Measurements from ENCODE around the gene CA5A.

Gene CA5A

DNA sequence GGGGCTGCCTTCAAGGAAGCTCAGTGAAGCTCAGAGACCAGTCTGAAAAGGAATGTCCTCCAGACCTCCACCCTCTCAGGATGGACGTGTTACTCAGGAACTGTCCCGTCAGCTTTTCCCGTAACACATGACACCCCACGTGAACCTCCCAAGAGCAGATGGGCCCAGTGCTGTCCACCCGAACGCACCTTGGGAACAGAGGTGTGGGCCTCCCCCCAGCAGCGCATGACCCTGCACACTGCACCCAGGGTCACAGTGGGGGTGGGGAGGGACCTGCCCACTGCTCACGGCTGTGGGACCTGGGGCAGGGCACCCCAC is 88.9 kb downstream of the CA5A start:
- DNase-seq, result no peak

DNA sequence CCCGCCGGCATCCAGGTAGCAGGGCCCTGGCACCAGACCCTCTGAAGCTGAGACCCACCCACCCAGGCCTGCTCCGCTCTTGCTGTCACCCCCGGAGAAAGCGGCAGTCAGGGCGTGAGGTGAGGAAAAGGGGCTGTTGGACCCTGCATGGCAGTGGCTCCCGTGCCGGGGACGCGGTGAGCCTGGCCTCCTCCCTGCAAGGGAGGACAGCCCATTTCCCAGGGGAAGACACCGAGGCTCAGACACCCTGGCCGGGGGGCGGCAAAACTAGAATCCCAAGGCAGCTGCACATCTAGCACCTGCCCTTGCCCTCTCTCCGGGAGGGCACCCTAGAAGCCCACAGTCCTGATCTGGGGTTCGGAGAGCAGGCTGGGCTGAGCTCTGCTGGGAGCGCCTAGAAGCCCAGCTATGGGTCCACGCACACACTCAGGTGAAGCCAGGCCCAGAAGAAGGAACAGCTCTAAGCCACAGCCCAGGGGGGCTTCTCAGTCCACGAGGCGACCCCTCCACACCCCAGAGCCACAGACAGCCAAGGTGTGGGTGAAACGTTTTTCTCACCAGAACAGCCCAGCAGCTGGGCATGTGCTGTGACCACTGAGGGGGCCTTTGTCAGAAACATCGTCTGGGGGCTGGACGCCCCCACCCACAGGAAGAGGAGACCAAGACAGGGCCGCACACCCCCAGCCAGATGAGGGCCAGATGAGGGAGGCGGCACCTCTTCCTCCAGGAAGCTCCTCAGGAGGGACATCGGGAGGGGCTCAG is 89.4 kb downstream of the CA5A start:
- DNase-seq, result no peak

DNA sequence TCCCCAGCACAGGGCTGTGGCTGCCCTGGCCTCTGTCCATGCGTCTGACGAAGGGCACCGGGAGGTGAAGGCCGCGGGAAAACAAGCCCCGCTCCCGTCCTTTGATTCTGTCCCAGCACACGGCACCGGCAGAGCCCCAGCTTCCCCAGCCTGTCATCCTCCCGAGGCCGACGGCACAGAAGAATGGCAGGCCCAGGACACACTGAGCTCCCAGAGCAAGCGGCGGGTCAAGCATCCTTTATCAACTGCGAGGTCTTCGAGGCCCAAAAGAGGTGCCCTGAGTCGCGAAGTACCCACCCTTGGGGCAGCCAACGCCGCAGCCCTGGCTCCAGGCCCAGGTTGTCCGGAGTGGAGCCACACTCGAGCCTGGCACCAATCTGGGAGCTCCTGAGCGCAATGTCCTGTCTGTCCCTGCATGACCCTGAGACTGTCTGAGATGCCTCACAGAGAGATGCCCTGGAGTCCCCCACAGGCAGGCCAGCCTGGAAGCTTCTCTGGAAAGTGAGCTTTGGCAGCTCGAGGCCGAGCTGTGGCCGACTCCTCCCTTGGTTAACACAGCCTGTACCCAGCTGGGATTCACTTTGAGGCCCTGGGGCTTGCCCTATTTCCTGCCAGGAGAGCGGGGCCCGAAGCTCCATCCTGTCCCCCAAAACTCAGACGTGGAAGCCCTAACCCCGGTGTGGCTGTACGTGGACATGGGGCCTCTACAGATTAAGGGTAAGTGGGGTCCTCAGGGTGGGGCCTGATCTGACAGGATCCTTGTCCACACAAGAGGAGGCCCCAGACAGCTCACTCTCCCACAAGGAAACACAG is 90.3 kb downstream of the CA5A start:
- DNase-seq, result no peak

DNA sequence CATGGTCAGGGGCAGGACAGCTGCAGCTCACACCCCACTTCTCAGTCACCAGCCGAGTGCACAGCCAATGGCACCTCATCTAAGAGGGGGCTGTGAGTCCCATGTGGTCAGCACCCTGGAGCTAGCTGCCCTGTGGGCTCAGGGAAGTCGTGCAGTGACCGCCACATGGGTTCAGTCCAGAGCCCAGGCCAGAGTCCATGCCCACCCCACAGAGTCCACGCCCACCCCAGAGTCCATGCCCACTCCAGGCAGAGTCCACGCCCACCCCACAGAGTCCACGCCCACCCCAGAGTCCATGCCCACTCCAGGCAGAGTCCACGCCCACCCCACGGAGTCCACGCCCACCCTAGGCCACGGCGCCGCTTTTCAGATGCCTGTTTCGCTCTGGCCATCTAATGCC is 91.1 kb downstream of the CA5A start:
- DNase-seq, result no peak

DNA sequence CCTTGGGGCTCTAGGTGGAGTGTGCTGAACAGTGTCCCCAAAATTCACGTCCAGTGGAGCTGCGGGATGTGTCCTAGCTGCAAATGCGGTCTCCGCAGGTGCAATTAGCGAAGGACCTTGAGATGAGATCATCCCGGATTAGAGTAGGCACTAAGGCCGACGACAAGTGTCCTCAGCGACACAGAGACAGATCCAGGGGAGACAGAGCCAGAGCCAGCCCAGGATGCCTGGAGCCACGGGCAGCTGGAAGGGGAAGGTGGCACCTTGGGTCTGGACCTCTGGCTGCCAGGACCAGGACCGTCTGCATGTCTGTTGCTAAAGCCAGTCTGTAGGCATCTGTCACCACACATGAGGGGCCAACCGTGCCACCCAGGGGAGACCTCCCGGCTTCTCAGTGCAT is 91.5 kb downstream of the CA5A start:
- DNase-seq, result no peak

DNA sequence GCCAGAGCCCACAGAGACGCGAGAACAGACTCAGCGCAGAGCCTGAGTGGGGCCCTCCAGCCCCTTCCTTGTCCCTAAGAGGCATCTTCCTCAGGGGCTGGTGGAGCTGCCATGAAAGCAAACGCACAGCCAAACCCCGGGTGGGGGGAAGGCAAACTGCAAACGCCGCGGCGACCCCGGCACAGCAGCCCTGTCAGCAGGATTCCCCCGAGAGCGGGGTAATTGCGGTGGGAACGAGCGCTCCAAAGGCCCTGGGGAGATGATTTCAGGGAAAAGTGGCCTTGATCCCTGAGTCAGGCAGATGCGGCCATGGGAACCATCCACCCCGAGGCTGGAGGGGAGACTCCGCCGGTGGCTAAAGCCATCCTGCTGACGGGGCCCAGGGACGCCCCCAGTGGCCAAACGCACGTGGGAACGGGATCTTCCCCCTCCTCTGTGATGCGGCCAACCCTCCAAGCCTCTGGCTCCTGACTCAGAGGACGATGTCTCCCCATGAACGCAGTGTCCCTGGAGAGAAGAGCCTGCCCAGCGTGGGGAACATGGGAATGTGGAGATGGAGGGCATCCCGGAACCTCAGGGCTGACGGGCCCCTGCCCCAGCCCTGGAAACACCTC is 92.1 kb downstream of the CA5A start:
- DNase-seq, result no peak

DNA sequence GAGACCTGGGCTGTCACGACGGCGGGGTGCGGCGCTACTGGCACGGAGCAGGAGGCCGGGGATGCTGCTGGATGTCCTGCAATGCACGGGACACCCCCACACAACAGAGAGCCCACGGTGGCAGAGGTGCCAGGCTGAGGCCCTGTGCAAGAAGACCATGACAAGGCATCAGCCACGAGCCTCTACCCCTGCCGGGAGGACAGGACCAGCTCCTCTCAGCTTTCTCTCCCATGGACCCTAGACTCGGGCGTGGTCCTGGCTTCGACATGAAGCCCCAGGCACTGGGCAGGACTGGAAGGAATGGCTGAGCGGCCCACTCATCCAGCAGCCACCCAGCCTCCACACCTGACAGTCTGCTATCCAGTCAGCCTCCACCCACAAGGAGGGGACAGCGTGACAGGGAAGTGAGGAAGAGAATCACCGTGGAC is 92.6 kb downstream of the CA5A start:
- DNase-seq, result no peak

DNA sequence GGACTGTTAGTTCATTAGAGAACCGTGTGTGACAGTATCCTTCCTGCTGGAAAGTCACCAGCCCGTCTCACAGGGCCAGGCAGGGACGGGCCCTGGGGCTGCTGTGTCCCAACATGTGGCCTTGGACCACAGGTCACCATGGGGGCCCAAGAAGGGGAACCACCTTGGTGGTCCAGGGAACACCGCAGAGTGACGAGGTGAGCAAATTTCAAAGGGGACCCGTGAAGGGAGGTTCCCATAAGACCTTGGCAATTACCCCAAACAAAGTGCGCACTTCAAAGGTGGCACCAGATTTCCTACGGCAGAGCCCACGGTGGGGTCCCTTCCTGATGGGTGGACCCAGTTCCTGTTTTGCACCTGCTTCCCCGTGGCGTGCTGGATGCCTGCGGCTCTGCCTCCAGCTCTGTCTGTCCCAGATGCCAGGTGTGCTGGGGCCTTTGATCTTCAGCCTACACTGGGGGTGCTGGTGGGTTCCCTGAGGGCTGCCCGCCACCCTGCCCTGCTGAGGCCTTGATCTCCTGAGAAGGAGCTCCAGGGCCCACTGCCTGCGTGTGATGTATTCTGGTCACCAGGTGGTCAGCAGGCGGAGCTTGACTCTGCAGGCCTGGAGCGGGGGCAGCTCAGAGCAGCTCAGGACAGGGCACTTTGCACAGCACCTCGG is 94.0 kb downstream of the CA5A start:
- DNase-seq, result no peak

DNA sequence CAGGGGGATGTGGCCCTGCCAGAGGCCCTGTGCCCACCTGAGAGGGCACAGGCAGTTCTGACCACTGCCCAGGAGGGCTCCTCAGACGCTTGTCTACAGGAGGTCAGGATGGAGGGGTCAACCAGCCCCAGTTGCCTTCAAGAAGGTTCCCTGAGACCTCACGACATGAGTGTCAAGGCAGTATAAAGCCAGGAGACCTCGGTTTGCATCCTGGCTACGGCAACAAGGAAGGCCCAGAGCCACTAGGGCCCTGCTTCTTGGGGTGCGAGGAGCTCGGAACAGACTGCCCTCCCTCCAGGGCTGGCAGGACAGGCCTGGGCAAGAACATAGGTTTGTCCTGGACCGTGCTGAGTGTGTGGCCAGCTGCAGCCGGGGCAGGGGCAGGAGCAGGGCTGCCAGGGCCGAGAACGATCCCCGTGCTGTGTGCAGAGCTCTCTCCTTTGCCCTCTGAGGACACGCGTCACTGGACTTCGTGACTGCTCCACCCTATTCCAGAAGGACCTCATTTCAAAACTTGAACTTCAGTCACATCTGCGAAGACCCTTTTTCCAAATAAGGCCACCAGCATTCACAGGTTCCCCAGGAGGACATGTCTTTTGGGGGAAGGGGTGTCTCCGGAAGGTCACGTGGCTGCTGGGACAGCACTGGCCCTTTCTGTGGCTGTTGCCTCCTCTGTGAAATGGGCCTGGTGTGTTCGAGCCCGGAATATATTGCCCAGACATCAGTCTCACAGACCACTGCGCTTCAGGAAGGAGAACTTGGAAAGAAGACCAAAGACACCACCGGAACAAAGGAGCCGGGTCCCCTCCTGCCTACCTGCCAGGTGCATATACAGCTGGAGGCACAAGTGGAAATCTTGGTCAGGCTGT is 94.8 kb downstream of the CA5A start:
- DNase-seq, result no peak

DNA sequence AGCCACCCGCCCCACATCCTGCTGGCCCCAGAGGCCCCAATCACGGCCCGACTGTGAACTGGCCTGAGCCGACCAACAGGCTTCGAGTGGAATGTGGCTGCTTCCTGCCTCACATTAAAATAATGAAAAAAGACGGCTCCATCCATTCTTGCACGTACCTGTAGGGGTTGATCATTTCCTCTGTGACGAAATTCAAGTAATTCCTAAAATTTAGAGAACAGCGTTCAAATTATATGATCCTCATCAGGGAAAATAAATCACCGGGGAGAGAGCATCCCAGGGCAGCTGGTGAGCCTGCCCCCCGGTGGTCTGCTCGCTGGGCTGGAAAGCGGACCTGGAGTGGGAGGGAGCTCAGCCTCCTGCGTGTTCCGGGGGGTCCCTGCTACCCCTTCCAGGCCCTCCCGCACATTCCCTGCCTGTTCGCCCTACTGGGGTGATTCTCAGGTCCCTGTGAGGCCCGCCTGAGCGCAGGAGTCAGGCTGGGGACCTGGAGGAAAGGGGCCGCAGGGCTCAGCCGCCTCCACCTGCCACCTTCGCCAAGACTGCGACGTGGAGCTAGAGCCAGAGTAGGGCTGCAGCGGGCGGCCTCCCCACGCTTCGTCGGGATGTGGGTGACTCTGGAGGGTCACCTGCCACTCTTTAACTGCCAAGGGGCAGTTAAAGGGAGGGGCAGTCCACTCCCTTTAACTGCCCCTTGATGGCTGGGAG is 95.9 kb downstream of the CA5A start:
- DNase-seq, result no peak

DNA sequence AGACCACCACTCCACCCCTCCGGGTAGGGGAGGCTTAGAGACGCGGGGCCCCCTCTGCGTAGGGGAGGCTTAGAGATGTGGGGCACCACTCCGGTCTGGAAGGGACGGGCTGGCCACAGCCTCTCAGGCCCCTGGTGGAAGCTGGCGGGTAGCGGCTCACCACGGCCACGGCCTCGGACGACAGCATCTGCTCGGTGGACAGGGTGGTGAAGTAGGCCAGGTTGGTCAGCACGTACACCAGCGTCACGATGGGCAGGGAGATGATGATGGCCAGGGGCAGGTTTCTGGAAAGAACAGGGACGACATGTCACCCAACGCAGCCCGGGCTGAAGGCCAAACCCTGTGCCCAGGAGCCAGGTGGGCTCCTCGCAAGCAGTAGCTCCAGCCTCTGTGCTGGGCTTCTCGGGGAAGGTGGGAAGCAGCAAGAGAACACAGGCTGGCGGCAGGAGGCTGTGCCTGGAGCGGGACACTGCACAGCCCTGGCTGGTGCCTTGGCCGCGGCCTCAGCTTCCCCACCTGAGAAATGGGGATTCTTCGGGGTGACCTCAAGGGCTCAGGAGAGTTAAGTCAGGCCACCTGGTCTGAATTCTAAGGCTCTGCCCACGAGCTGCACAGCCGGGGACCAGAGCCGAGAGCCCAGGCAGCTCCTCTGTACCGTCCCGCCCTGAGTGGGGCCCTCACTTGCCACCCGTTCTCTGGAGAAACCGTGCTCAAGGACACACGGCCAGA is 96.6 kb downstream of the CA5A start:
- no peak for DNase-seq

DNA sequence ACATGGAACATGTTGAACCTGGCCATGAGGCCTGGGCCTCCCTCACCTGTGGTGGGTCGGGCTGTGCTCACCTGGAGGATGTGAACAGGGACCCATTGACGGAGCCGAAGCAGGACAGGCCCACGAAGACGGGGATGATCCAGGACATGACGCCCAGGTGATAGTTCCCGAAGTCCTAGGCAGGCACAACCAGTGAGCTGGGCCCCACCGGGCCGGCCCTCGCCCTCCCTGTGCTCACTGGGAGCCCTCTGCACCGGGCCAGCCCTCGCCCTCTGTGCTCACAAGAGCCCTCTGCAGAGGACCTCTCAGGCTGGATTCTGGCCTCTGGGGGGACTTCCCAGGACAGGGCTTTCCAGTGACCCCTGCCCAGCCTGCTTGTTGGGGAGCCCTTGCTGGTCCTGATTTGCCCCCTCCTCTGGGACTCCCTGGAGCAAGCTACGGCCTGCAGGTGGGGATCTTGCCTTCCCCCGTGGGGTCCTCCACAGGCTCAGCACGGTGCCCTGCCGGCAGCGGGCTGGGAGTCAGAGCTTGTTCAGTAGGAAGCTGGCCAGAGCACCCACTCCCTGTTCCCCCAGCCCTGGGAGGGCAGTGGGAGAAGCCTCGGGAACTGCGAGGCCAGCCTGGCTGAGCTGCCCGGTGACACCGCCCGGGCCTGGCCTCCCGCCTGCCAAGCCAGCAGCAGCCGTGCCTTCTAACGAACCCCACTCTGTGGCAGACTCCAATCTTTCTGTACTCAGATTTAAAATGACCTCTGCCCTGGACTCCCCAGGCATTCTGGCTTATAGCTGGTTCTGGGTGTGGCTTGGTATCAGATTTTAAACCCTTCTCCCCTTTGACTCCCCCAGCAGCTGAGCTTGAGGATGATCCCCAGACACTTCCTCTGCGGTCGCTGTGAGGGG is 97.4 kb downstream of the CA5A start:
- no peak for DNase-seq
